K562 (cell line): Measurements from ENCODE around the gene KCNC4. TPM values are rescaled to one million over a fixed set of nuclear protein-coding genes. Genes with fewer than 3 reads are reported as not detected.

Source experiments
- BRF2 ChIP-seq: IDR thresholded peaks from 3 replicates; pipeline ENCODE4 v1.6.1; 2011; ENCODE audit warnings: borderline replicate concordance, mild to moderate bottlenecking; ENCODE audit not compliant: insufficient read length, insufficient read depth
- CTBP1 ChIP-seq: fragments of 450-650 bp; IDR thresholded peaks from 2 replicates; pipeline ENCODE4 v1.6.1; 2016; ENCODE audit warnings: borderline replicate concordance
- FOXK2 ChIP-seq, 2 experiments: fragments of 450-650 bp; IDR thresholded peaks in 1 of 2; conservative IDR thresholded peaks in 1 of 2; 2 replicates each; pipeline ENCODE4 v1.6.1; 2016; ENCODE audit warnings: low read depth in 2 of 2, mild to moderate bottlenecking in 1 of 2
- MNT ChIP-seq, 2 experiments: fragments of 450-650 bp; conservative IDR thresholded peaks; 2 replicates each; pipeline ENCODE4 v1.6.1; 2017; ENCODE audit warnings: mild to moderate bottlenecking in 2 of 2, moderate library complexity in 2 of 2
- NBN ChIP-seq: fragments of 450-650 bp; IDR thresholded peaks from 2 replicates; pipeline ENCODE4 v1.6.1; 2016; ENCODE audit warnings: low read depth, mild to moderate bottlenecking
- NEUROD1 ChIP-seq: fragments of 150-350 bp; IDR thresholded peaks from 2 replicates; pipeline ENCODE4 v1.6.1; 2014; ENCODE audit warnings: borderline replicate concordance, low read length, low read depth; ENCODE audit not compliant: partially characterized antibody
- NR3C1 ChIP-seq: sonication (generic); formaldehyde crosslinking; IDR thresholded peaks from 2 replicates; pipeline ENCODE4 v1.8.1; 2022; ENCODE audit warnings: missing genetic modification reagents
- PRPF4 ChIP-seq: fragments of 200-400 bp; formaldehyde crosslinking; IDR thresholded peaks from one replicate; pipeline ENCODE4 v1.6.1; 2017; ENCODE audit warnings: low read length, low read depth, mild to moderate bottlenecking; ENCODE audit not compliant: insufficient read depth, poor library complexity, severe bottlenecking
- ZBTB33 ChIP-seq: sonication (generic); formaldehyde crosslinking; IDR thresholded peaks from 2 replicates; pipeline ENCODE4 v1.8.1; 2023; ENCODE audit warnings: mild to moderate bottlenecking, missing genetic modification reagents
- ZNF133 ChIP-seq: fragments of 250-450 bp; sonication (Bioruptor Pico); IDR thresholded peaks from 2 replicates; pipeline ENCODE4 v1.4.0; 2020; ENCODE audit warnings: mild to moderate bottlenecking
- ZNF785 ChIP-seq: fragments of 250-450 bp; sonication (Bioruptor Pico); IDR thresholded peaks from 2 replicates; pipeline ENCODE4 v1.4.0; 2020; ENCODE audit warnings: mild to moderate bottlenecking
- polyA plus RNA-seq, 8 experiments: library from polyadenylated mRNA; depleted of rRNA in 4 of 8; stranded (reverse) in 5 of 8; unstranded in 3 of 8; fragments of >200 nt; fragmentation: Nextera tagmentation in 2 of 8; fragmentation: Illumina TruSeq in 1 of 8; extraction: Ambion mirVana in 2 of 8; extraction: Trizol in 1 of 8; gene quantifications; 2 replicates each; pipeline versions ENCODE4 v1.2.1 to v1.2.3, GENCODE V29; 2011 to 2014; ENCODE audit warnings: inconsistent platforms in 1 of 8, missing spikeins in 1 of 8
- total RNA-seq, 7 experiments: library from RNA; depleted of rRNA in 6 of 7; stranded (reverse); fragments of >200 nt in 6 of 7; fragmentation: Illumina TruSeq in 2 of 7; extraction: Trizol in 2 of 7; gene quantifications; 2 replicates each; pipeline versions ENCODE4 v1.2.1 to v1.2.3, GENCODE V29; 2011 to 2021; ENCODE audit warnings: low replicate concordance in 1 of 7
- TF ChIP-seq, protein P1 (sequence below): IDR thresholded peaks from 3 replicates; pipeline ENCODE4 v1.6.1; 2011; ENCODE audit warnings: borderline replicate concordance, mild to moderate bottlenecking, moderate library complexity; ENCODE audit not compliant: insufficient read length; ENCODE audit errors: extremely low read depth
- TF ChIP-seq, protein P2 (sequence below): IDR thresholded peaks from 2 replicates; pipeline ENCODE4 v1.6.1; 2014; ENCODE audit warnings: antibody characterized with exemption
- TF ChIP-seq, protein P3 (sequence below): sonication (generic); formaldehyde crosslinking; IDR thresholded peaks from 2 replicates; pipeline ENCODE4 v1.8.1; 2023; ENCODE audit warnings: mild to moderate bottlenecking, missing genetic modification reagents

KCNC4 gene
- total and polyA plus RNA-seq, 9 of the 15 experiments (the other 6 are each of a cell fraction or from before 2014, with no cell fraction given): 0.07 to 1.8 (median 0.73) TPM

DNA sequence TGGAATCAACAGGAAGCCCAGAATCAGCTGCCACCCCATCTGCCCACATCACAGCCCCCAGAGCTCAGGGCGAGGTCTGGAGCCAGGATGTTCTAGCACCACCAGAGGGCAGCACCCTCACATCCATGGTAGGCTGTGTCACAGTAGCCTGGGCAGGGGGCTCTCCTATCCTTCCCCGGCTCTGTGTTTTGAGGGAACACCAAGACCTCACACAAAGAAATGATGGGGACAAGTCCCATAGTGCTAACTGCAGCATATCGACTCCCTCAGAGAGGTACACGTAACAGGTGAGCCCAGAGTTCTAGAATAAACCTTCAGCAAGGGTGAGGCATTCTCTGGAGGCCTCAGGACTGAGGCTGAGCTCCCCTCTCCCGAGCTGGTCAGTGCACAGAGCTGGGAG, 2.3 kb upstream of the KCNC4 start (continued):
- TF ChIP-seq MNT (conservative IDR thresholded peaks at IDR 0.05) (no peak), NBN (no peak), FOXK2 (conservative IDR thresholded peaks at IDR 0.05 in 1 of 2, IDR thresholded peaks at IDR 0.05 in 1 of 2; ENCODE audit: low read depth in 2 of 2) (no peak), CTBP1 (no peak), NR3C1 (CRISPR knock-in tag) (no peak), NEUROD1 (no peak), BRF2 (no peak), ZBTB33 (CRISPR knock-in tag) (no peak), ZNF785 (no peak), PRPF4 (no peak), ZNF133 (no peak)
- TF ChIP-seq, protein P1, sequence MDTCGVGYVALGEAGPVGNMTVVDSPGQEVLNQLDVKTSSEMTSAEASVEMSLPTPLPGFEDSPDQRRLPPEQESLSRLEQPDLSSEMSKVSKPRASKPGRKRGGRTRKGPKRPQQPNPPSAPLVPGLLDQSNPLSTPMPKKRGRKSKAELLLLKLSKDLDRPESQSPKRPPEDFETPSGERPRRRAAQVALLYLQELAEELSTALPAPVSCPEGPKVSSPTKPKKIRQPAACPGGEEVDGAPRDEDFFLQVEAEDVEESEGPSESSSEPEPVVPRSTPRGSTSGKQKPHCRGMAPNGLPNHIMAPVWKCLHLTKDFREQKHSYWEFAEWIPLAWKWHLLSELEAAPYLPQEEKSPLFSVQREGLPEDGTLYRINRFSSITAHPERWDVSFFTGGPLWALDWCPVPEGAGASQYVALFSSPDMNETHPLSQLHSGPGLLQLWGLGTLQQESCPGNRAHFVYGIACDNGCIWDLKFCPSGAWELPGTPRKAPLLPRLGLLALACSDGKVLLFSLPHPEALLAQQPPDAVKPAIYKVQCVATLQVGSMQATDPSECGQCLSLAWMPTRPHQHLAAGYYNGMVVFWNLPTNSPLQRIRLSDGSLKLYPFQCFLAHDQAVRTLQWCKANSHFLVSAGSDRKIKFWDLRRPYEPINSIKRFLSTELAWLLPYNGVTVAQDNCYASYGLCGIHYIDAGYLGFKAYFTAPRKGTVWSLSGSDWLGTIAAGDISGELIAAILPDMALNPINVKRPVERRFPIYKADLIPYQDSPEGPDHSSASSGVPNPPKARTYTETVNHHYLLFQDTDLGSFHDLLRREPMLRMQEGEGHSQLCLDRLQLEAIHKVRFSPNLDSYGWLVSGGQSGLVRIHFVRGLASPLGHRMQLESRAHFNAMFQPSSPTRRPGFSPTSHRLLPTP: no peak
- TF ChIP-seq, protein P2, sequence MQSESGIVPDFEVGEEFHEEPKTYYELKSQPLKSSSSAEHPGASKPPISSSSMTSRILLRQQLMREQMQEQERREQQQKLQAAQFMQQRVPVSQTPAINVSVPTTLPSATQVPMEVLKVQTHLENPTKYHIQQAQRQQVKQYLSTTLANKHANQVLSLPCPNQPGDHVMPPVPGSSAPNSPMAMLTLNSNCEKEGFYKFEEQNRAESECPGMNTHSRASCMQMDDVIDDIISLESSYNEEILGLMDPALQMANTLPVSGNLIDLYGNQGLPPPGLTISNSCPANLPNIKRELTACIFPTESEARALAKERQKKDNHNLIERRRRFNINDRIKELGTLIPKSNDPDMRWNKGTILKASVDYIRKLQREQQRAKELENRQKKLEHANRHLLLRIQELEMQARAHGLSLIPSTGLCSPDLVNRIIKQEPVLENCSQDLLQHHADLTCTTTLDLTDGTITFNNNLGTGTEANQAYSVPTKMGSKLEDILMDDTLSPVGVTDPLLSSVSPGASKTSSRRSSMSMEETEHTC: no peak
- TF ChIP-seq, protein P3, sequence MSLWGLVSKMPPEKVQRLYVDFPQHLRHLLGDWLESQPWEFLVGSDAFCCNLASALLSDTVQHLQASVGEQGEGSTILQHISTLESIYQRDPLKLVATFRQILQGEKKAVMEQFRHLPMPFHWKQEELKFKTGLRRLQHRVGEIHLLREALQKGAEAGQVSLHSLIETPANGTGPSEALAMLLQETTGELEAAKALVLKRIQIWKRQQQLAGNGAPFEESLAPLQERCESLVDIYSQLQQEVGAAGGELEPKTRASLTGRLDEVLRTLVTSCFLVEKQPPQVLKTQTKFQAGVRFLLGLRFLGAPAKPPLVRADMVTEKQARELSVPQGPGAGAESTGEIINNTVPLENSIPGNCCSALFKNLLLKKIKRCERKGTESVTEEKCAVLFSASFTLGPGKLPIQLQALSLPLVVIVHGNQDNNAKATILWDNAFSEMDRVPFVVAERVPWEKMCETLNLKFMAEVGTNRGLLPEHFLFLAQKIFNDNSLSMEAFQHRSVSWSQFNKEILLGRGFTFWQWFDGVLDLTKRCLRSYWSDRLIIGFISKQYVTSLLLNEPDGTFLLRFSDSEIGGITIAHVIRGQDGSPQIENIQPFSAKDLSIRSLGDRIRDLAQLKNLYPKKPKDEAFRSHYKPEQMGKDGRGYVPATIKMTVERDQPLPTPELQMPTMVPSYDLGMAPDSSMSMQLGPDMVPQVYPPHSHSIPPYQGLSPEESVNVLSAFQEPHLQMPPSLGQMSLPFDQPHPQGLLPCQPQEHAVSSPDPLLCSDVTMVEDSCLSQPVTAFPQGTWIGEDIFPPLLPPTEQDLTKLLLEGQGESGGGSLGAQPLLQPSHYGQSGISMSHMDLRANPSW (CRISPR knock-in tag): no peak
